ENCODE results near the gene SUPT3H.

SUPT3H gene

DNA sequence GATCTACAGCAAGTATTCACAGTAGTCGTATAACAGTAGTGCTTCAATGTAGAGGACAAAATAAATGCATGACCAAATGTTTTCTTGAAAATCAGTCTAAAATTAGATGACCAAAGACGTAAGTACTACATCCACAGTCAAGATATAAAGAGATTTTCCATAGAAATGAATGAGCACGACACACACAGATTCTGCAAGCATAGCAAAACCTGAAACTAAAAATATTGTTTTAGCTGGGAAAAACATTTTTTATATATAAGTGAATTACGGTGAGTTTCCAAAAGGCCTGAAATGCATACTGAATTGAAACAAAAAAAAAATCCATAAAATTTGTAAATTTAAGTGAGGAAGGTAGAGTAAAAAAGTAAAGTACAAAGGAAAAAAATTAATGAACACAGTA is 217.4 kb downstream of the SUPT3H start:
- no peaks in the 10 kb centered on the region for H3K36me3 ChIP-seq
- H3K27ac ChIP-seq: no peak overlapping the region
- no peak for DNase-seq
- H3K4me3 ChIP-seq: no peak overlapping the region
- H3K27me3 ChIP-seq: no peaks in the 10 kb centered on the region
- H3K4me1 ChIP-seq: no peaks in the 10 kb centered on the region
- no peaks in the 10 kb centered on the region for H3K9me3 ChIP-seq
- intact Hi-C loops (cut with DNase I; ENCODE audit: low total_unique reads): no loop called here
- TF ChIP-seq, protein P1, sequence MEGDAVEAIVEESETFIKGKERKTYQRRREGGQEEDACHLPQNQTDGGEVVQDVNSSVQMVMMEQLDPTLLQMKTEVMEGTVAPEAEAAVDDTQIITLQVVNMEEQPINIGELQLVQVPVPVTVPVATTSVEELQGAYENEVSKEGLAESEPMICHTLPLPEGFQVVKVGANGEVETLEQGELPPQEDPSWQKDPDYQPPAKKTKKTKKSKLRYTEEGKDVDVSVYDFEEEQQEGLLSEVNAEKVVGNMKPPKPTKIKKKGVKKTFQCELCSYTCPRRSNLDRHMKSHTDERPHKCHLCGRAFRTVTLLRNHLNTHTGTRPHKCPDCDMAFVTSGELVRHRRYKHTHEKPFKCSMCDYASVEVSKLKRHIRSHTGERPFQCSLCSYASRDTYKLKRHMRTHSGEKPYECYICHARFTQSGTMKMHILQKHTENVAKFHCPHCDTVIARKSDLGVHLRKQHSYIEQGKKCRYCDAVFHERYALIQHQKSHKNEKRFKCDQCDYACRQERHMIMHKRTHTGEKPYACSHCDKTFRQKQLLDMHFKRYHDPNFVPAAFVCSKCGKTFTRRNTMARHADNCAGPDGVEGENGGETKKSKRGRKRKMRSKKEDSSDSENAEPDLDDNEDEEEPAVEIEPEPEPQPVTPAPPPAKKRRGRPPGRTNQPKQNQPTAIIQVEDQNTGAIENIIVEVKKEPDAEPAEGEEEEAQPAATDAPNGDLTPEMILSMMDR (IDR thresholded peaks at IDR 0.05): no peak

GRCh38 chr6:45156075-45156474 is 221.7 kb downstream of the SUPT3H start:
- DNase-seq: no peak
- Histone ChIP-seq H3K4me1 (no peaks in the 10 kb centered on the region), H3K36me3 (no peaks in the 10 kb centered on the region), H3K4me3 (no peak overlapping the region), H3K27me3 (no peaks in the 10 kb centered on the region), H3K9me3 (no peaks in the 10 kb centered on the region), H3K27ac (no peak overlapping the region)
- TF ChIP-seq, protein P1 (IDR thresholded peaks at IDR 0.05): no peak
- intact Hi-C loops (cut with DNase I; ENCODE audit: low total_unique reads): no loop called here

DNA sequence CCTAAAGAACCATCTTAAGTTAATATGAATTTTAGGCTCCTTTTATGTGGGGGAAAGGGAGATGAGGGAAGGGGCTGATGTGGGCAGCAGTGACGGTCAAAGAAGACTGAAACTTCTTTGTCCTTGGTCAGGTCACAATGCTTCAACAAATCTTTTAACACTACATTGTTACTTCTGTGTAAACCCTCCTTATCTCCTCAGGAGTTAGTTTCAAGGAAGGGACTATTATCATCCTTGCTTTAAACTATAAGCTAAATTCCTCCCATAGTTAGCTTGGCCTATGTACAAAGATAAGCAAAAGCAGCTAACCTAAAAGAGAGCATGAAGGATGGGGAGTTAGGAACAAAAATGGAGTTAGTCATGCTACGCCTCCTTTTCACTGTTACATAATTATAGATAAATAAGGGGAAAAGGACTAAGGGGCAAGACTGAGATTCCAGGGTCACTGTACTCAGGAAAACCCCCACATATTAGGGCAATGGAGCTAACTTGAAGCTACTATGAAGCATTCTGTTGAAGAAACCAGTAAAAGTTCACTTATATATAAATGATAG is 222.3 kb downstream of the SUPT3H start:
- H3K27ac ChIP-seq: no peak overlapping the region
- H3K27me3 ChIP-seq: no peaks in the 10 kb centered on the region
- H3K36me3 ChIP-seq: no peaks in the 10 kb centered on the region
- intact Hi-C loops (cut with DNase I; ENCODE audit: low total_unique reads): no loop called here
- no peak for DNase-seq
- TF ChIP-seq, protein P1 (IDR thresholded peaks at IDR 0.05): no peak
- H3K4me3 ChIP-seq: no peak overlapping the region
- no peaks in the 10 kb centered on the region for H3K9me3 ChIP-seq
- no peaks in the 10 kb centered on the region for H3K4me1 ChIP-seq

GRCh38 chr6:45154679-45155078 is 223.1 kb downstream of the SUPT3H start:
- no peak overlapping the region for H3K27ac ChIP-seq
- no peaks in the 10 kb centered on the region for H3K4me1 ChIP-seq
- H3K36me3 ChIP-seq: no peaks in the 10 kb centered on the region
- TF ChIP-seq, protein P1 (IDR thresholded peaks at IDR 0.05): no peak
- no peak overlapping the region for H3K4me3 ChIP-seq
- DNase-seq: no peak
- H3K27me3 ChIP-seq: no peaks in the 10 kb centered on the region
- intact Hi-C loops (cut with DNase I; ENCODE audit: low total_unique reads): no loop called here
- no peaks in the 10 kb centered on the region for H3K9me3 ChIP-seq

DNA sequence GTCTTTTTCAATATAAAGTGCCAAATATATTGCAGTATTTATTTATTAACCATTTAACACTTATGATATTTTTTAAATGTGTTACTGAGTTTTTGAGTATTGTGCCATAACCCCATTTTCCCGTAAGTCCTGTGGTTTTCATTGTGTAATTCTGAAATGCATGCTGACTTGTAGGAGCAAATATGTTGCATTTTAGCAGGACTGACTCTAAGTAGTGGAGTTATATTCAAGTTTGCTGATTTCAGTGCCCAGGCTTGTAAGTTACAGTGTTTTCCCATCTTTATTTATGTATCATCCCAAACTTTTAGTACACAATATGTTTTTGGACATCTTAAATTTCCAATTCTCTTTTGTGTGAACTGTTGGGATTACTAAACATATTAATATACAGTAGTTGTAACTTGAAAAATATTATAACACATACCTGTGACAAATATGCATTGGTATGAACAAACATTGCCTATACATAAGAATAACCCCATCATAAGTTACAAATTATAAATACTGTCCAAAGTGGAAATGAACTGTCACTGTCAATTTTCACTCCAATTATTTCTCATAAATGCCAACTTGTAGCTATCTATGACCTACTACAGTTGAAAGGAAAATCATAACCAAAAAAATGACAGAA is 228.9 kb downstream of the SUPT3H start:
- Histone ChIP-seq H3K4me1 (no peaks in the 10 kb centered on the region), H3K4me3 (no peak overlapping the region), H3K9me3 (peaks cover 0 to 23% (median 0%) of the 10 kb centered on the region in 3 donors), H3K36me3 (no peaks in the 10 kb centered on the region), H3K27me3 (no peaks in the 10 kb centered on the region), H3K27ac (no peak overlapping the region)
- intact Hi-C loops (cut with DNase I; ENCODE audit: low total_unique reads): no loop called here
- TF ChIP-seq, protein P1 (IDR thresholded peaks at IDR 0.05): no peak
- DNase-seq: no peak

All from tibial artery (tissue), 4 donors.